BJ (cell line): ENCODE results near the gene SOAT1. TPM values are rescaled to one million over a fixed set of nuclear protein-coding genes. Genes with fewer than 3 reads are reported as not detected.

Experiments
- CTCF ChIA-PET: fragments of 350-600 bp; formaldehyde crosslinking; extraction: SDS; loops from one replicate; lab custom pipeline; 2021; ENCODE audit warnings: antibody characterized with exemption, inconsistent platforms; lab: Yijun Ruan, JAX
- POLR2A ChIA-PET: fragments of 300-600 bp; sonication (Branson Sonifier 250); formaldehyde crosslinking; extraction: SDS; loops from one replicate; lab custom pipeline; 2021; ENCODE audit warnings: antibody characterized with exemption; lab: Charles Lee
- DNase-seq: peaks from one replicate; pipeline ENCODE4 v3.0.0-alpha.2; 2011; ENCODE audit warnings: low read depth
- H3K27me3 ChIP-seq: 2 replicates; pipeline ENCODE4 v1.6.0; 2011; ENCODE audit warnings: low read length; ENCODE audit not compliant: control insufficient read depth, insufficient read depth
- H3K36me3 ChIP-seq: 2 replicates; pipeline ENCODE4 v1.5.1; 2011; ENCODE audit warnings: low read length; ENCODE audit not compliant: control insufficient read depth, insufficient read depth
- H3K4me3 ChIP-seq: 2 replicates; pipeline ENCODE4 v1.5.1; 2011; ENCODE audit warnings: low read depth, mild to moderate bottlenecking, control low read depth, low read length
- polyA plus RNA-seq: library from polyadenylated mRNA; depleted of rRNA; stranded (reverse); fragments of >200 nt; gene quantifications from 2 replicates; pipeline ENCODE4 v1.2.3, GENCODE V29; 2011
- TF ChIP-seq, protein P1 (sequence below): IDR thresholded peaks from 2 replicates; pipeline ENCODE4 v1.5.1; 2011; ENCODE audit warnings: low read depth, mild to moderate bottlenecking, control low read depth, inconsistent platforms, low read length, moderate library complexity; ENCODE audit not compliant: insufficient read depth

Gene SOAT1
- polyA plus RNA-seq, 1 experiment: 12.3 TPM

DNA sequence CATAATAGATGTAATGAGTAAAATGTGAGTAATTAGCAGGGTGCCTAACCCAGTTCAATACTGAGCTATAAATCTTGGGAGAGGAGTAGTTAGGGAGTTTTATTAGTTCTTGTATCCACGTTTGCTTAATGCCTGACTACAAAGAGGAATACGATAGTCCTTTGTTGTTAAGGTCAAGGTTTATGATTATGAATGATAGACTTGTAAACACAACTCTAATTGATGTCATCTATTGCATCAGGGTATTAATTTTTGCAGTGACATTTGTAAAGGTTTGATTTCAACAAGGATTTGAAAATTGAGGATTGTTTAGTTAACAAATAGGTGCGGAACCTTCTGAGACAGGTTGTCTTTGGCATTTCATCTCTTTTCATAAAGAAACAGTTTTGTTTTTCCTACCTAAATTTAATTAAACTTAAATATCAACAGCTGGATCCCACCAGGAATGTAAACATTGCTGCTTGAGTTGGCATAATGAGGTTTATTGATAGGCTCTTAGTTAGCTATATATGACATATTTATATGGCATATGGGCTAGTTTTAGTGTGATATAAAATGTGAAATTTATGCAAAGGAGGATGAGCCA, 9.7 kb downstream of the SOAT1 start:
- H3K36me3 ChIP-seq: 0 out of 2 replicates have a peak, but pooled peaks cover 1% of the 10 kb centered on the region
- H3K4me3 ChIP-seq: no peak overlapping the region
- no peak for DNase-seq
- H3K27me3 ChIP-seq: no peaks in the 10 kb centered on the region
- TF ChIP-seq, protein P1, sequence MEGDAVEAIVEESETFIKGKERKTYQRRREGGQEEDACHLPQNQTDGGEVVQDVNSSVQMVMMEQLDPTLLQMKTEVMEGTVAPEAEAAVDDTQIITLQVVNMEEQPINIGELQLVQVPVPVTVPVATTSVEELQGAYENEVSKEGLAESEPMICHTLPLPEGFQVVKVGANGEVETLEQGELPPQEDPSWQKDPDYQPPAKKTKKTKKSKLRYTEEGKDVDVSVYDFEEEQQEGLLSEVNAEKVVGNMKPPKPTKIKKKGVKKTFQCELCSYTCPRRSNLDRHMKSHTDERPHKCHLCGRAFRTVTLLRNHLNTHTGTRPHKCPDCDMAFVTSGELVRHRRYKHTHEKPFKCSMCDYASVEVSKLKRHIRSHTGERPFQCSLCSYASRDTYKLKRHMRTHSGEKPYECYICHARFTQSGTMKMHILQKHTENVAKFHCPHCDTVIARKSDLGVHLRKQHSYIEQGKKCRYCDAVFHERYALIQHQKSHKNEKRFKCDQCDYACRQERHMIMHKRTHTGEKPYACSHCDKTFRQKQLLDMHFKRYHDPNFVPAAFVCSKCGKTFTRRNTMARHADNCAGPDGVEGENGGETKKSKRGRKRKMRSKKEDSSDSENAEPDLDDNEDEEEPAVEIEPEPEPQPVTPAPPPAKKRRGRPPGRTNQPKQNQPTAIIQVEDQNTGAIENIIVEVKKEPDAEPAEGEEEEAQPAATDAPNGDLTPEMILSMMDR: no peak
- CTCF ChIA-PET: interaction anchor here (1.0 kb wide), 1 partner anchor 14 kb away, joined by 3 read pairs; no protein-coding TSS in a partner anchor
- POLR2A ChIA-PET: no interaction called here

DNA sequence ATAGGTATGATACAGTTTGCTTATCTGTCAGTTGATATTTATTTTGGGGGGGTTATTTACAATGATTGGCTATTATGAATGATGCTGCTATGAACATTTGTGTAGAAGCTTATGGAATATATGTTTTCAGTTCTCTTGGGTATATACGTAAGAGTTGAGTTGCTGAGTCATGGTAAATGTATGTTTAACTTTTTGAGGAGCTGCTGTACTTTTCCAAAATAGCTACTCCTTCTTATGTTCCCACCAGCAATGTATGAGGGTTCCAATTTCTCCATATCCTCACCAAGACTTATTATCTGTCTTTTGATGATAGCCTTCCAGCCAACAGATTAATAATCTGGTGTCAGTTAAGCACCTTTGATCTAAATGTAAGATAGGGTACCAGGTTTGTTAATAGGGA, 11.9 kb downstream of the SOAT1 start:
- POLR2A ChIA-PET: no interaction called here
- Histone ChIP-seq H3K27me3 (no peaks in the 10 kb centered on the region), H3K4me3 (no peak overlapping the region), H3K36me3 (0 out of 2 replicates have a peak, but pooled peaks cover 1% of the 10 kb centered on the region)
- CTCF ChIA-PET: no interaction called here
- no peak for DNase-seq
- TF ChIP-seq, protein P1: no peak

DNA sequence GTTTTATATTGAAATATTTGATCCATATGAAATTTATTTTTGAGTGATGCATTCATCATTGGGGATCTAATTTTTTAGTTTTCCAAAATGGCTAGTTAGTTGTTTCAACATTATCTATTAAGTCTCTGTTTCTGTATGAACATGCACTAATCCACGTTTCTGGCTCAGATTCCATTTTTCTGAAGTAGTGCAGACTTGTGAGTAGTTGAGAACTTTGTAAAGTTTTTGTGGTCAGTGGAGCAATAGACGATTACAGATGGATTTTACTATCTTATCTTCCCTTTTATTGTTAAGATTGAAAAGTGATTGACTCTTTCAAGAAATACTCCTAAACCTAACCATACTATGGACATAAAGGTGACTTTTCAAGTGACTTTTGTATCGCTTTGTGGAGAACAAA, 16.7 kb downstream of the SOAT1 start:
- ChIA-PET POLR2A (no interaction called here), CTCF (interaction anchor here (1.3 kb wide), 1 partner anchor 16 kb away, joined by 3 read pairs; no protein-coding TSS in a partner anchor)
- Histone ChIP-seq H3K36me3 (0 out of 2 replicates have a peak, but pooled peaks cover 1% of the 10 kb centered on the region), H3K4me3 (no peak overlapping the region), H3K27me3 (no peaks in the 10 kb centered on the region)
- DNase-seq: peak; percentile 5
- TF ChIP-seq, protein P1: no peak

DNA sequence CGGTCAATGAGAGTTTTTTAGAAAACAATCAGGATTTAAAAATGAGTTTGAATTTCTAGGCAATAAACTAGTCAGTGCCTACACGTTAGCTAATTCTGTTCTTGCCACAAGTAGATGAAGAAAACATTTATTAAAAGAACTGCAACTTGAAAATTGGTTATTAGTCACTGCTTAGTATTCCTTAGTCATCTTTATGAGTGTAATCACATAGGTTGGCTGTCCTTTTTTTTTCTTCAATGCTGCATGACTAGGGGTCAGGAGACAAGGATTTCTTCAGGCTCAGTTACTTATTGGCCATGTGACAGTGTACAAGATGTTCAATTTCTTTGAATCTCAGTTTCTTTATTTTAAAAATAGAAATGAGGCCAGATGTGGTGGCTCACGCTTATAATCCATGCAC, 17.1 kb downstream of the SOAT1 start:
- peak; percentile 68 for DNase-seq
- no peak overlapping the region for H3K4me3 ChIP-seq
- 0 out of 2 replicates have a peak, but pooled peaks cover 1% of the 10 kb centered on the region for H3K36me3 ChIP-seq
- POLR2A ChIA-PET: interaction anchor here (0.6 kb wide), 1 partner anchor 1164 kb away, joined by 3 read pairs; no protein-coding TSS in a partner anchor
- TF ChIP-seq, protein P1: no peak
- CTCF ChIA-PET: interaction anchor here (1.3 kb wide), 1 partner anchor 16 kb away, joined by 3 read pairs; no protein-coding TSS in a partner anchor
- no peaks in the 10 kb centered on the region for H3K27me3 ChIP-seq

DNA sequence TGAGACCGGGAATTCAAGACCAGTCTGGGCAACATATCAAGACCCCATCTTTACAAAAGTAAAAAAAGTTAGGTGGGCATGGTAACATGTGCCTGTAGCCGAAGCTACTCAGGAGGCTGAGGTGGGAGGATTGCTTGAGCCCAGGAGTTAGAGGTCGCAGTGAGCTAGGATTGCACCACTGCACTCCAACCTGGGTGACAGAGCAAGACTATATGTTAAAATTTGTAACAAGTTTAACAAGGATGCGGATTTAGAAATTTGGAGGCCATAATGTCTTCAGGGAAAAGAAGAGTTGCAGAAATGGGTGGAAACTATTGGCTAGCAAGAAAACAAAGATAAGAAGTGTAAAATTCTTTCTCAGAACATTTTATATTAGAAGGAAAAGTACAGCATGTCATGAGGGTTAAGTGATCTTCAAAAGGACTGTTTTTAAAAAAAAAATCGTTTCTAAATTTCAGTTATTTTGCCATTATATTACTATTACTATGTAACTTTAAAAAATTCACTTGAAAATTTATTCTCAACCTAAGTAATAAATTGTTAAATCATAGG, 17.6 kb downstream of the SOAT1 start:
- TF ChIP-seq, protein P1: no peak
- Histone ChIP-seq H3K4me3 (no peak overlapping the region), H3K27me3 (no peaks in the 10 kb centered on the region), H3K36me3 (0 out of 2 replicates have a peak, but pooled peaks cover 1% of the 10 kb centered on the region)
- ChIA-PET CTCF (interaction anchor here (1.3 kb wide), 1 partner anchor 15 kb away, joined by 3 read pairs; no protein-coding TSS in a partner anchor), POLR2A (interaction anchor here (0.6 kb wide), 1 partner anchor 1164 kb away, joined by 3 read pairs; no protein-coding TSS in a partner anchor)
- DNase-seq: no peak
